Hepatocyte (in vitro differentiated cells): ENCODE data around the gene TRAPPC6A.

Source experiments
- CTCF ChIP-seq: fragments of 200-600 bp; sonication (generic); IDR thresholded peaks from 2 replicates; pipeline ENCODE4 v1.5.1; 2016; ENCODE audit warnings: antibody characterized with exemption, mild to moderate bottlenecking; ENCODE audit not compliant: poor library complexity
- EZH2 ChIP-seq: fragments of 200-600 bp; sonication (generic); IDR thresholded peaks from 2 replicates; pipeline ENCODE4 v1.6.1; 2016; ENCODE audit warnings: antibody characterized with exemption, mild to moderate bottlenecking, borderline replicate concordance
- EZH2phosphoT487 ChIP-seq: fragments of 200-600 bp; sonication (generic); IDR thresholded peaks from one replicate; pipeline ENCODE4 v1.6.1; 2018; ENCODE audit warnings: antibody characterized with exemption, mild to moderate bottlenecking, low read depth, moderate library complexity; ENCODE audit not compliant: unreplicated experiment, severe bottlenecking

GRCh38 chr19:45150180-45150579, 27.9 kb downstream of the TRAPPC6A start:
- no peak for TF ChIP-seq CTCF
- TF ChIP-seq EZH2 = no peak
- TF ChIP-seq EZH2phosphoT487 = no peak
